ENCODE data around the gene VENTX.

- TF ChIP-seq, protein P1, sequence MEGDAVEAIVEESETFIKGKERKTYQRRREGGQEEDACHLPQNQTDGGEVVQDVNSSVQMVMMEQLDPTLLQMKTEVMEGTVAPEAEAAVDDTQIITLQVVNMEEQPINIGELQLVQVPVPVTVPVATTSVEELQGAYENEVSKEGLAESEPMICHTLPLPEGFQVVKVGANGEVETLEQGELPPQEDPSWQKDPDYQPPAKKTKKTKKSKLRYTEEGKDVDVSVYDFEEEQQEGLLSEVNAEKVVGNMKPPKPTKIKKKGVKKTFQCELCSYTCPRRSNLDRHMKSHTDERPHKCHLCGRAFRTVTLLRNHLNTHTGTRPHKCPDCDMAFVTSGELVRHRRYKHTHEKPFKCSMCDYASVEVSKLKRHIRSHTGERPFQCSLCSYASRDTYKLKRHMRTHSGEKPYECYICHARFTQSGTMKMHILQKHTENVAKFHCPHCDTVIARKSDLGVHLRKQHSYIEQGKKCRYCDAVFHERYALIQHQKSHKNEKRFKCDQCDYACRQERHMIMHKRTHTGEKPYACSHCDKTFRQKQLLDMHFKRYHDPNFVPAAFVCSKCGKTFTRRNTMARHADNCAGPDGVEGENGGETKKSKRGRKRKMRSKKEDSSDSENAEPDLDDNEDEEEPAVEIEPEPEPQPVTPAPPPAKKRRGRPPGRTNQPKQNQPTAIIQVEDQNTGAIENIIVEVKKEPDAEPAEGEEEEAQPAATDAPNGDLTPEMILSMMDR (conservative IDR thresholded peaks at IDR 0.05), result no peak
- TF ChIP-seq ZFX (IDR thresholded peaks at IDR 0.05), result no peak
These were observed 52.1 kb downstream of the VENTX start for GRCh38 chr10:133289761-133290160.

All from C4-2B (cell line).